SK-N-SH treated with all-trans-retinoic acid at 6 μM for 48 hours (cell line): ENCODE data around the gene CSRP1.

Experiments
- CREB5 ChIP-seq: fragments of 250-450 bp; sonication (Bioruptor Pico); IDR thresholded peaks from 2 replicates; pipeline ENCODE4 v1.5.1; 2020; ENCODE audit warnings: low read depth, mild to moderate bottlenecking, moderate library complexity
- CSDC2 ChIP-seq: fragments of 250-450 bp; sonication (Bioruptor Pico); IDR thresholded peaks from 2 replicates; pipeline ENCODE4 v1.5.0; 2020; ENCODE audit warnings: mild to moderate bottlenecking, moderate library complexity
- CSRNP3 ChIP-seq: fragments of 250-450 bp; sonication (Bioruptor Pico); IDR thresholded peaks from 2 replicates; pipeline ENCODE4 v1.5.1; 2021; ENCODE audit warnings: mild to moderate bottlenecking, moderate library complexity
- ESRRG ChIP-seq: fragments of 250-450 bp; sonication (Bioruptor Pico); IDR thresholded peaks from 2 replicates; pipeline ENCODE4 v1.6.1; 2021; ENCODE audit warnings: mild to moderate bottlenecking
- OSR1 ChIP-seq: fragments of 250-450 bp; sonication (Bioruptor Pico); IDR thresholded peaks from 2 replicates; pipeline ENCODE4 v1.8.0; 2022; ENCODE audit warnings: moderate library complexity, mild to moderate bottlenecking, inconsistent platforms
- PPARA ChIP-seq: fragments of 250-450 bp; sonication (Bioruptor Pico); IDR thresholded peaks from 2 replicates; pipeline ENCODE4 v1.5.0; 2020; ENCODE audit warnings: mild to moderate bottlenecking, borderline replicate concordance
- TCF4 ChIP-seq: fragments of 250-450 bp; sonication (Bioruptor Pico); IDR thresholded peaks from 2 replicates; pipeline ENCODE4 v1.8.0; 2021; ENCODE audit warnings: mild to moderate bottlenecking, moderate library complexity, borderline replicate concordance
- TOX ChIP-seq: fragments of 250-450 bp; sonication (Bioruptor Pico); IDR thresholded peaks from 2 replicates; pipeline ENCODE4 v1.8.0; 2021; ENCODE audit warnings: mild to moderate bottlenecking, moderate library complexity, borderline replicate concordance
- TSHZ2 ChIP-seq: fragments of 250-450 bp; sonication (Bioruptor Pico); IDR thresholded peaks from 2 replicates; pipeline ENCODE4 v1.5.0; 2020; ENCODE audit warnings: mild to moderate bottlenecking, moderate library complexity
- ZFP30 ChIP-seq: fragments of 450-650 bp; formaldehyde crosslinking; IDR thresholded peaks from 2 replicates; pipeline ENCODE4 v1.5.0; 2022; ENCODE audit warnings: mild to moderate bottlenecking, moderate library complexity

- TF ChIP-seq OSR1 (CRISPR knock-in tag) (no peak), CREB5 (CRISPR knock-in tag) (no peak), TCF4 (no peak), CSDC2 (CRISPR knock-in tag) (no peak), ZFP30 (CRISPR knock-in tag) (no peak), PPARA (CRISPR knock-in tag) (no peak), TSHZ2 (CRISPR knock-in tag) (no peak), TOX (CRISPR knock-in tag) (no peak), ESRRG (no peak), CSRNP3 (no peak)
These were observed 47.1 kb downstream of the CSRP1 start for GRCh38 chr1:201459775-201460174.
